CD14-positive monocyte (primary cell): ENCODE measurements around the gene BRICD5. TPM values are rescaled to one million over a fixed set of nuclear protein-coding genes. Genes with fewer than 3 reads are reported as not detected.
A peak's percentile ranks its signal among the peaks of the same experiment; 100 is the strongest.

Experiments used
- DNase-seq, 3 donors: peaks; one replicate each; pipeline ENCODE4 v3.0.0-alpha.2; 2011 to 2022
- H2AFZ ChIP-seq: 2 replicates; pipeline ENCODE4 v1.6.0; 2012; ENCODE audit warnings: mild to moderate bottlenecking, low read depth, low read length, inconsistent platforms; ENCODE audit not compliant: insufficient read depth, poor library complexity, severe bottlenecking
- H3K27ac ChIP-seq, 2 donors: 1 replicate in 1 of 2; 2 replicates in 1 of 2; pipeline ENCODE4 v1.5.1; 2012 to 2013; ENCODE audit warnings: low read length in 2 of 2, control low read depth in 1 of 2, inconsistent platforms in 1 of 2, low read depth in 1 of 2, mild to moderate bottlenecking in 1 of 2
- H3K27me3 ChIP-seq, 2 donors: one replicate each; pipeline versions ENCODE4 v1.6.0 to v1.6.1; 2011 to 2013; ENCODE audit warnings: low read length in 2 of 2; ENCODE audit not compliant: control insufficient read depth in 2 of 2, insufficient read depth in 2 of 2
- H3K36me3 ChIP-seq, 2 donors: replicated peaks in 1 of 2; 1 replicate in 1 of 2; 2 replicates in 1 of 2; pipeline versions ENCODE4 v1.5.1 to v1.6.1; 2012 to 2013; ENCODE audit warnings: low read length in 2 of 2, control low read depth in 1 of 2, inconsistent platforms in 1 of 2, mild to moderate bottlenecking in 1 of 2; ENCODE audit not compliant: insufficient read depth in 2 of 2, control insufficient read depth in 1 of 2
- H3K4me1 ChIP-seq, 2 donors: 1 replicate in 1 of 2; 2 replicates in 1 of 2; pipeline versions ENCODE4 v1.5.1 to v1.6.1; 2012 to 2013; ENCODE audit warnings: low read length in 2 of 2, control low read depth in 1 of 2, inconsistent platforms in 1 of 2, mild to moderate bottlenecking in 1 of 2, moderate library complexity in 1 of 2; ENCODE audit not compliant: insufficient read depth in 2 of 2, control insufficient read depth in 1 of 2
- H3K4me2 ChIP-seq: replicated peaks from 2 replicates; pipeline ENCODE3; 2012; ENCODE audit warnings: low read length, moderate library complexity, mild to moderate bottlenecking; ENCODE audit not compliant: poor library complexity, severe bottlenecking; ENCODE audit errors: extremely low read depth
- H3K4me3 ChIP-seq, 3 experiments: fragments of 200-600 bp in 1 of 3; sonication (generic) in 1 of 3; replicated peaks in 1 of 3; 1 replicate in 2 of 3; 2 replicates in 1 of 3; pipeline ENCODE4 v1.5.1; 2011 to 2013; ENCODE audit warnings: low read length in 3 of 3, mild to moderate bottlenecking in 3 of 3, control low read depth in 2 of 3, low read depth in 2 of 3, inconsistent platforms in 1 of 3, moderate library complexity in 1 of 3
- H3K79me2 ChIP-seq: 2 replicates; pipeline ENCODE4 v1.6.0; 2012; ENCODE audit warnings: mild to moderate bottlenecking, control low read depth, inconsistent platforms, low read length, moderate library complexity; ENCODE audit not compliant: insufficient read depth
- H3K9ac ChIP-seq: 2 replicates; pipeline ENCODE4 v1.6.0; 2017; ENCODE audit warnings: low read length, mild to moderate bottlenecking; ENCODE audit not compliant: insufficient read depth, poor library complexity, severe bottlenecking
- H3K9me3 ChIP-seq, 2 donors: replicated peaks in 1 of 2; 1 replicate in 1 of 2; 2 replicates in 1 of 2; pipeline versions ENCODE4 v1.5.1 to v1.6.1; 2012 to 2013; ENCODE audit warnings: low read length in 2 of 2, control low read depth in 1 of 2; ENCODE audit not compliant: control insufficient read depth in 1 of 2, insufficient read depth in 1 of 2
- H4K20me1 ChIP-seq: 2 replicates; pipeline ENCODE4 v1.6.0; 2012; ENCODE audit warnings: mild to moderate bottlenecking, low read length, control low read depth, moderate library complexity; ENCODE audit not compliant: insufficient read depth
- H3K27ac Mint-ChIP-seq, 7 donors: one replicate each; pipeline ENCODE4 v1.8.0; 2020; ENCODE audit warnings: mild to moderate bottlenecking in 7 of 7, mixed read lengths in 7 of 7, moderate library complexity in 6 of 7, inconsistent platforms in 2 of 7
- H3K27me3 Mint-ChIP-seq, 3 donors: one replicate each; pipeline ENCODE4 v1.8.0; 2021 to 2022; ENCODE audit warnings: low read depth in 3 of 3, mild to moderate bottlenecking in 3 of 3, mixed read lengths in 3 of 3, moderate library complexity in 3 of 3, inconsistent platforms in 1 of 3
- H3K36me3 Mint-ChIP-seq, 2 donors: one replicate each; pipeline ENCODE4 v1.8.0; 2020; ENCODE audit warnings: mixed read lengths in 2 of 2, inconsistent platforms in 1 of 2, mild to moderate bottlenecking in 1 of 2
- H3K4me1 Mint-ChIP-seq: one replicate; pipeline ENCODE4 v1.8.0; 2020; ENCODE audit warnings: mild to moderate bottlenecking, mixed read lengths
- H3K4me3 Mint-ChIP-seq, 2 donors: one replicate each; pipeline ENCODE4 v1.8.0; 2020; ENCODE audit warnings: mild to moderate bottlenecking in 2 of 2, mixed read lengths in 2 of 2, moderate library complexity in 1 of 2
- H3K9me3 Mint-ChIP-seq, 7 donors: one replicate each; pipeline ENCODE4 v1.8.0; 2020 to 2022; ENCODE audit warnings: mixed read lengths in 7 of 7, mild to moderate bottlenecking in 6 of 7, moderate library complexity in 6 of 7, inconsistent platforms in 2 of 7
- WGBS: methylation state at CpG from one replicate; pipeline ENCODE4 v1.1.5; 2013; ENCODE audit warnings: missing lambda C conversion rate; ENCODE audit not compliant: insufficient coverage; 5-methylcytosine and 5-hydroxymethylcytosine counted together
- intact Hi-C, 2 donors: fragments of 100-400 bp; cut with micrococcal nuclease; formaldehyde crosslinking; loops; one replicate each; pipeline versions ENCODE4 v1.15.0 to v1.15.1; 2023
- polyA plus RNA-seq, 3 donors: library from polyadenylated mRNA; depleted of rRNA in 1 of 3; unstranded in 2 of 3; stranded (reverse) in 1 of 3; fragments of 300-500 nt in 2 of 3; fragments of >200 nt in 1 of 3; fragmentation: Illumina TruSeq in 2 of 3; gene quantifications; 1 replicate in 2 of 3; 2 replicates in 1 of 3; pipeline ENCODE4 v1.2.3, GENCODE V29; 2012 to 2021
- TF ChIP-seq, protein P1 (sequence below): fragments of 200-600 bp; IDR thresholded peaks from one replicate; pipeline ENCODE4 v1.8.0; 2022; ENCODE audit warnings: antibody characterized with exemption, mild to moderate bottlenecking

BRICD5 gene
- polyA plus RNA-seq, 3 donors: 8.8 TPM; not detected in 2

- peak overlapping the region in 1 of 7 donors; percentile 4 for H3K27ac Mint-ChIP-seq
- no peak overlapping the region for H3K9ac ChIP-seq
- peaks cover 0 to 3% of the 10 kb centered on the region in 2 donors for H3K27me3 ChIP-seq
- H3K79me2 ChIP-seq: no peaks in the 10 kb centered on the region
- TF ChIP-seq, protein P1, sequence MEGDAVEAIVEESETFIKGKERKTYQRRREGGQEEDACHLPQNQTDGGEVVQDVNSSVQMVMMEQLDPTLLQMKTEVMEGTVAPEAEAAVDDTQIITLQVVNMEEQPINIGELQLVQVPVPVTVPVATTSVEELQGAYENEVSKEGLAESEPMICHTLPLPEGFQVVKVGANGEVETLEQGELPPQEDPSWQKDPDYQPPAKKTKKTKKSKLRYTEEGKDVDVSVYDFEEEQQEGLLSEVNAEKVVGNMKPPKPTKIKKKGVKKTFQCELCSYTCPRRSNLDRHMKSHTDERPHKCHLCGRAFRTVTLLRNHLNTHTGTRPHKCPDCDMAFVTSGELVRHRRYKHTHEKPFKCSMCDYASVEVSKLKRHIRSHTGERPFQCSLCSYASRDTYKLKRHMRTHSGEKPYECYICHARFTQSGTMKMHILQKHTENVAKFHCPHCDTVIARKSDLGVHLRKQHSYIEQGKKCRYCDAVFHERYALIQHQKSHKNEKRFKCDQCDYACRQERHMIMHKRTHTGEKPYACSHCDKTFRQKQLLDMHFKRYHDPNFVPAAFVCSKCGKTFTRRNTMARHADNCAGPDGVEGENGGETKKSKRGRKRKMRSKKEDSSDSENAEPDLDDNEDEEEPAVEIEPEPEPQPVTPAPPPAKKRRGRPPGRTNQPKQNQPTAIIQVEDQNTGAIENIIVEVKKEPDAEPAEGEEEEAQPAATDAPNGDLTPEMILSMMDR: no peak
- no peak overlapping the region for H3K27ac ChIP-seq
- H3K9me3 Mint-ChIP-seq: peaks cover 0 to 2% (median 0%) of the 10 kb centered on the region in 7 donors
- WGBS: 93% methylated on average over 9 of the region's 18 CpGs
- no peaks in the 10 kb centered on the region for H3K9me3 ChIP-seq
- H3K4me3 Mint-ChIP-seq: no peak overlapping the region
- H3K36me3 ChIP-seq: peaks cover 43 to 54% of the 10 kb centered on the region in 2 donors
- no peak overlapping the region for H2AFZ ChIP-seq
- no peaks in the 10 kb centered on the region for H3K4me1 Mint-ChIP-seq
- H3K27me3 Mint-ChIP-seq: peaks cover 0 to 3% (median 2%) of the 10 kb centered on the region in 3 donors
- H3K4me3 ChIP-seq: no peak overlapping the region
- no peak overlapping the region for H3K4me2 ChIP-seq
- intact Hi-C loops: no loop called here
- DNase-seq: no peak
- no peaks in the 10 kb centered on the region for H3K4me1 ChIP-seq
- peaks cover 34 to 47% of the 10 kb centered on the region in 2 donors for H3K36me3 Mint-ChIP-seq
- no peaks in the 10 kb centered on the region for H4K20me1 ChIP-seq
Measured at GRCh38 chr16:2177101-2177500, 33.6 kb downstream of the BRICD5 start.

DNA sequence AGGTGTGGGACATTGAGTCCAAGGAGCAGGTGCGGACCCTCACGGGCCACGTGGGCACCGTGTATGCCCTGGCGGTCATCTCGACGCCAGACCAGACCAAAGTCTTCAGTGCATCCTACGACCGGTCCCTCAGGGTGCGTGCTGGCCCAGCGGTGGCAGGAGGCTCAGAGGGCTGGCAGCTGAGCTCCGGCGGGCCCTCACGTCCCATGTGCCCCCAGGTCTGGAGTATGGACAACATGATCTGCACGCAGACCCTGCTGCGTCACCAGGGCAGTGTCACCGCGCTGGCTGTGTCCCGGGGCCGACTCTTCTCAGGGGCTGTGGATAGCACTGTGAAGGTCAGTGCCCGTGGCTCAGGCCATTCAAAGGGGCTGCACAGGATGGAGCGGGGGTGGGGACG is 34.6 kb downstream of the BRICD5 start:
- intact Hi-C loops: no loop called here
- Histone ChIP-seq H3K79me2 (no peaks in the 10 kb centered on the region), H3K9me3 (no peaks in the 10 kb centered on the region), H3K36me3 (peaks cover 49 to 64% of the 10 kb centered on the region in 2 donors), H3K27ac (no peak overlapping the region), H3K9ac (no peak overlapping the region), H3K4me1 (no peaks in the 10 kb centered on the region), H3K4me2 (no peak overlapping the region), H2AFZ (no peak overlapping the region), H4K20me1 (no peaks in the 10 kb centered on the region), H3K27me3 (peaks cover 0 to 3% of the 10 kb centered on the region in 2 donors), H3K4me3 (no peak overlapping the region)
- H3K9me3 Mint-ChIP-seq: peaks cover 0 to 2% (median 0%) of the 10 kb centered on the region in 7 donors
- TF ChIP-seq, protein P1: no peak
- no peak for DNase-seq
- no peaks in the 10 kb centered on the region for H3K4me1 Mint-ChIP-seq
- H3K36me3 Mint-ChIP-seq: peaks cover 38 to 56% of the 10 kb centered on the region in 2 donors
- peaks cover 0 to 3% (median 2%) of the 10 kb centered on the region in 3 donors for H3K27me3 Mint-ChIP-seq
- over 99% methylated on average over 22 of the region's 23 CpGs for WGBS
- H3K27ac Mint-ChIP-seq: no peak overlapping the region
- H3K4me3 Mint-ChIP-seq: no peak overlapping the region
